GM10266 (cell line): ENCODE measurements around the gene LHX5.
A peak's percentile ranks its signal among the peaks of the same experiment; 100 is the strongest.

Experiments used
- DNase-seq: peaks from one replicate; pipeline ENCODE4 v3.0.0; 2012; ENCODE audit errors: extremely low spot score
- TF ChIP-seq, protein P1 (sequence below): IDR thresholded peaks from 2 replicates; pipeline ENCODE4 v1.5.1; 2012; ENCODE audit warnings: mild to moderate bottlenecking, low read depth; ENCODE audit not compliant: control insufficient read depth, insufficient read depth; ENCODE audit errors: missing control alignments

Gene LHX5

DNA sequence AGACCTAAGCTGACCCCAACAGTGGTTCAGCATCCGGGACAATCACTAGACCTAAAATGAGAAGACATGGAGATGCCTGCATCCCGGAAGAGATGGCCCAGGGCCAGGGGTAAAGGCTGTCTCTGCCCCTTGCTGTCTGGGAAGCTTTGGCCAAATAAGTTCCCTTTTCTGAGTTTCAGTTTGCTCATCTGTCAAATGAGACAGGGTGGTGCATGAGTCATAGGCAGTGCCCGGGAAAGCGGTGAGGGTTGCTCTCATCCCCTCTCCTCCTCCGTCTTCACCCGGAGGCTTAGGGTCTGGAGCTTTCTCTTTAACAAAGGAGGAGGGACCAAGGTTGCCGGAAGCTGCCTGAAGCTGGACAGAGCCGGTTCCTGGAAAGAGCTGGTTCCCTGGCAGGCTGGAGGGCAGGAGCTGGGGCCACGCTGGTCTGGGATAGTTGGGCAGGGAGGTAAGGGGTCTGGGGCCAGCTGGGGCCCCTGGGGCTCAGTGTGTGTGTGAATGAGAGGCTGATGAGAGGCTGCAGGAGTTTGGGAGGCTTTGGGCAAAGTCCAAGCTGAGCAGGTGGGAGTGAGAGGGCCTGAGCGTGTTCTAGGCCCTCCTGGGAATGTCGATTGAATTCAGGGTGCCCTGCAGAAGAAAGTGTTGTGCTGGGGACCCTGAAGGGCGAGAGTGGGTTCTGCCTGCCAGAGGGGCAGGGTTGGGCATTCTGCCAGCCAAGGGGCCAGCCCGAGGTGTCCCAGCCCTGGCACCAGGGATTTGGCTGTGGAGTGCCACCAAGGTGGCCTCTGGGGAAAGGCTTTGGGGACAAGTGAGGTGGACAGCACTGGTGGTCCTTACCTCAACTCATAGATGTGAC is 49.4 kb downstream of the LHX5 start, which contains the start of gene SDSL:
TSS of gene SDSL (plus strand) at position 351 of the 856 bp plus-strand sequence. CDS start 5,603 bp downstream, outside the sequence.
- TF ChIP-seq, protein P1, sequence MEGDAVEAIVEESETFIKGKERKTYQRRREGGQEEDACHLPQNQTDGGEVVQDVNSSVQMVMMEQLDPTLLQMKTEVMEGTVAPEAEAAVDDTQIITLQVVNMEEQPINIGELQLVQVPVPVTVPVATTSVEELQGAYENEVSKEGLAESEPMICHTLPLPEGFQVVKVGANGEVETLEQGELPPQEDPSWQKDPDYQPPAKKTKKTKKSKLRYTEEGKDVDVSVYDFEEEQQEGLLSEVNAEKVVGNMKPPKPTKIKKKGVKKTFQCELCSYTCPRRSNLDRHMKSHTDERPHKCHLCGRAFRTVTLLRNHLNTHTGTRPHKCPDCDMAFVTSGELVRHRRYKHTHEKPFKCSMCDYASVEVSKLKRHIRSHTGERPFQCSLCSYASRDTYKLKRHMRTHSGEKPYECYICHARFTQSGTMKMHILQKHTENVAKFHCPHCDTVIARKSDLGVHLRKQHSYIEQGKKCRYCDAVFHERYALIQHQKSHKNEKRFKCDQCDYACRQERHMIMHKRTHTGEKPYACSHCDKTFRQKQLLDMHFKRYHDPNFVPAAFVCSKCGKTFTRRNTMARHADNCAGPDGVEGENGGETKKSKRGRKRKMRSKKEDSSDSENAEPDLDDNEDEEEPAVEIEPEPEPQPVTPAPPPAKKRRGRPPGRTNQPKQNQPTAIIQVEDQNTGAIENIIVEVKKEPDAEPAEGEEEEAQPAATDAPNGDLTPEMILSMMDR, result no peak
- DNase-seq, result peak; percentile 53

DNA sequence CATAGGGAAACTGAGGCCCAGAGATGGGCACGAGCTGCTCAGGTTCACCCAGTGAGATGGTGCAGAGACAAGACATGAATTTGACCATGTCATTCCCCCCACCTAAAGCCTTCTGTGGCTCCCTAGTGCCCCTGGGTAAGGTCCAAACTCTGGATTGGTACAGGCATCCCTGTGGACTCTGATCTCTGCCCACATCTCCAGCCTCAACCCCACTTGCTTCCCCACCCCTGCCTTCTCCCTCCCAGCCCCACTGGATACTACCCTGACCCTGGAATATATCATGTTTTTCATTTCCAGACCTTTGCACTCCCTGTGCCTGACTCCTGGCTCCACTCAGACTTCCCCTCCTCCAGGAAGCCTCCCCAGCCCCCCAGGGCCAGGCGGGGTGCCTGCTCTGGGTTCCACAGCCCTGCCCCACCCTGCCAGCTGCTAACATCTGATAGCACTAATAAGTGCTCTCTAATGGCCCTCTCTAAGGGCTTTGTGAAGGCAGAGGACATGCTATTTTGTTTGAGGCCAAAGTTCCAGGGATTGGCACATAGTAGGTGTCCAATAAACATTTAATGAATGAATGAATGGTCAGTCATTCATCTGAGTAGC is 50.6 kb downstream of the LHX5 start:
- no peak for DNase-seq

DNA sequence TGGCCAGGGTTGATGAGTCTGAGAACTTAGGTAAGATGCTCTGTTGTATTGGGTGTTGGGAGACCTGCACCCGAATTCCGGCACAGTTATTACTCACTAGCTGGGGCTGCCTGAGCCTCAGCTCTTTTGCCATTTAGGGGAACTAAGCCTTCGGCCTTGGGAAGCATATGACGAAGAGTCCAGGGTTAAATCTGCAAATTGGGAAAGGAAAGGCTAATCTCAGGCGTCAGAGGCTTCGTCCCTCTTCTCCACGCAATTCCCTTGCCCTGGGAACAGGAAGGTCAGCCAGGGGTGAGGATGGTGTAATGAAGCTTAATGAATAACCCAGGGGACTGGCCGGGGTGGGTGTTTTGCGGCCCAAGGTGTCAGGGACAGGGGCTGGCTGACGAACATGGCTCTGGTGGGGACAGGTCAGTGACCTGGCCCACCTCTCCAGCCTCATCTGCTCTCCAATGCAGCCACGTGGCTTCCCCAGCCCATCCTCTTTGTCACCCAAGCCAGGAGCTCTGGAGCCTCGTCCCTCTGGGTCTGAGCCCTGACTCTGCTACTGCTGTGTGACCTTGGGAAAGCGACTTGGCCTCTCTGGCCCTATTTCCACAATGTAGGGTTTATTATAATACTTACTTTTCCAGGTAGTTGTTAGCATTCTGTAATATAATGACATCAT is 53.3 kb downstream of the LHX5 start:
- TF ChIP-seq, protein P1, result no peak
- no peak for DNase-seq

More for the DNA sequence above, 50.6 kb downstream of the LHX5 start:
- TF ChIP-seq, protein P1, result no peak

DNA sequence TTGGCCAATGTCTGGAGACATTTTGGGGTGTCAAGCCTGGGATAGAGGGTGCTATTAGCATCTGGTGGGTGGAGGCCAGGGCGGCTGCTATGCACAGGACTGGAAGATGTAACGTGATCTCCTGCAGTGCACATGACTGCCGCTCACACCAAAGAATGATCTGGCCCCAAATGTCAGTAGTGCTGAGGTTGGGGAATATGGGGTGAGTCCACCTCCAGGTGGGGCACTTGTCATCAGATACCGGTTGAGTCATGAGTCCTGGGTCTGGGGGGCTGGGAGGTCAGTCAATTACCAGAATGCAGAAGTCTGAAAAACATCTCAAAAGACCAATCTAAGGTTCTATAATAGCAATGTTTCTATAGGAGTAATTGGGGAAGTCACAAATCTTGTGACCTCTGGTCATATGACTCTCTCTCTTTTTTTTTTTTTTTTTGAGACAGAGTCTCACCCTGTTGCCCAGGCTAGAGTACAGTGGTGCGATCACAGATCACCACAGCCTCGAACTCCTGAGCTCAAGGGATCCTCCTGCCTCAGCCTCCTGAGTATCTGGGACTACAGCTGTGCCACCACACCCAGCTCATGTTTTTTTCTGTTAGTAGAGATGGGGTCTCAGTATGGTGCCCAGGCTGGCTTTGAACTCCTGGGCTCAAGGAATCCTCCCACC is 55.4 kb downstream of the LHX5 start:
- TF ChIP-seq, protein P1, result no peak
- DNase-seq, result no peak

DNA sequence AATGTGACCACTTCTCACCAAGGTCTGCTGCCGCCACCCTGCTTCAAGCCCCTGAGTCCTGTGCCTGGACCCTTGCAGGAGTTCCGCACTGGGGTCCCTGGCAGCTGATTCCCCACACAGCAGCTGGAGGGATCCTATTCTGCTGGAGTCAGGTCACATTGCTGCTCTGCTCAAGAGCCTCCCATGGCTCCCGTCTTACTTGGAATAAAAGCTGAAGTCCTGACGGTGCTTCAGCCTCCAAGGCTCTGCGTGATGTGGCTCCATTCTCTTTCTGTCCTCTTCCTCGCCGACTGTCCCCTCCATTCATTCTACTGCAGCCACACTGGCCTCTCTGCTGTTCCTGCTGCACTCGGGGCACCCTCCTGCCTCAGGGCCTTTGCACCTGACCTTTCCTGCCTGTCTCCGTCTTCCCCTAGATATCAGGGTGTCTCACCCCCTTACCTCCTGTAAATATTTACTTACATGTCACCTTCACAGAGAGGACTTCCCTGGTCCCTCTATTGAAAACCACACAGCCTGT is 57.1 kb downstream of the LHX5 start:
- TF ChIP-seq, protein P1, result no peak
- no peak for DNase-seq

DNA sequence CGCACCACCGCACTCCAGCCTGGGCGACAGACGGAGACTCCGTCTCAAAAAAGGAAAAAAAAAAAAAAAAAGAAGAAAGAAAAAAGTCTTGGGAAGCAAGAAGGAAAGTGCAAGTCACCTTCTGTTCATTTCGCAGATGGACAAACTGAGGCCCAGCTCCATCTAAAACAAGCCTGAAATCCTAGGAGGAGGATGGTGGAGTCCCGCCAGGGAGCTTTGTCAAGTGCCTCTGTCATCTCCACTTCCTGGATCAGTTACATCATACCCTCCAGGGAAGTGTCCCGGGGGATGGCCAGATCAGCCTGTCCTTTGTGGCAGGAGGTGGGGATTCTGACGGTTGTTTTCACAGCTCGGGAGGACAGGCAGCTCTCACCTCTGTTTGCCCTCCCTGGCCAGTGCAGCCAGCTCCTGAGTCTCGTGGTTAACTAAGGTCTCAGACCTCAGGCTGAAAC is 58.2 kb downstream of the LHX5 start:
- TF ChIP-seq, protein P1, result no peak

More for the DNA sequence above, 58.2 kb downstream of the LHX5 start:
- DNase-seq, result no peak
